Adrenal gland (tissue), 12 donors: Measurements from ENCODE around the gene TREM2. TPM values are rescaled to one million over a fixed set of nuclear protein-coding genes. Genes with fewer than 3 reads are reported as not detected.

Experiments
- DNase-seq, 7 donors: peaks; one replicate each; pipeline ENCODE4 v3.0.0-alpha.2; 2019 to 2020
- H3K27ac ChIP-seq, 5 donors: fragments of 200-600 bp; sonication (generic) in 4 of 5; 1 replicate in 3 of 5; 2 replicates in 2 of 5; pipeline versions ENCODE4 v1.5.1 to v1.8.0; 2016 to 2020; ENCODE audit warnings: mild to moderate bottlenecking in 1 of 5
- H3K27me3 ChIP-seq: fragments of 200-600 bp; 2 replicates; pipeline ENCODE4 v1.8.0; 2021
- H3K36me3 ChIP-seq, 2 donors: fragments of 200-600 bp; replicated peaks in 1 of 2; 1 replicate in 1 of 2; 2 replicates in 1 of 2; pipeline versions ENCODE4 v1.5.1 to v1.8.0; 2018 to 2022
- H3K4me1 ChIP-seq, 2 donors: fragments of 200-600 bp; replicated peaks in 1 of 2; 1 replicate in 1 of 2; 2 replicates in 1 of 2; pipeline versions ENCODE4 v1.5.1 to v1.8.0; 2018 to 2021
- H3K4me3 ChIP-seq, 4 donors: fragments of 200-600 bp; sonication (generic) in 3 of 4; one replicate each; pipeline ENCODE4 v1.5.1; 2016 to 2018
- H3K9me3 ChIP-seq, 3 donors: fragments of 200-600 bp; sonication (generic) in 1 of 3; replicated peaks in 1 of 3; 1 replicate in 2 of 3; 2 replicates in 1 of 3; pipeline versions ENCODE4 v1.5.1 to v1.8.0; 2016 to 2021
- POLR2A ChIP-seq, 2 donors: fragments of 450-650 bp; IDR thresholded peaks; one replicate each; pipeline ENCODE4 v1.6.1; 2017; ENCODE audit warnings: antibody characterized with exemption in 2 of 2, mild to moderate bottlenecking in 2 of 2, moderate library complexity in 1 of 2
- WGBS, 4 donors: extraction: QIAGEN DNeasy Blood & Tissue Kit in 2 of 4; methylation state at CpG; one replicate each; pipeline versions ENCODE4 v1.1.5 to v1.1.7; 2013 to 2017; 5-methylcytosine and 5-hydroxymethylcytosine counted together
- intact Hi-C, 2 donors: fragments of 100-400 bp; cut with DNase I; formaldehyde crosslinking; loops; one replicate each; pipeline versions ENCODE4 v1.14.1 to v1.15.0; 2022 to 2023
- polyA plus RNA-seq, 3 donors: library from polyadenylated mRNA; stranded (reverse); fragments of 200-250 nt in 2 of 3; fragments of 350-450 nt in 1 of 3; fragmentation: Illumina TruSeq in 1 of 3; extraction: RNeasy Lipid Tissue Mini Kit (QIAGEN cat#74804) in 1 of 3; gene quantifications; one replicate each; pipeline ENCODE4 v1.2.3, GENCODE V29; 2013 to 2014
- total RNA-seq, 9 donors: library from RNA; depleted of rRNA in 4 of 9; stranded (reverse); fragments of >200 nt in 4 of 9; fragments of 120-200 nt in 1 of 9; fragmentation: NEBNext Ultra II Directional in 1 of 9; extraction: Animal tissue kit (Norgen Biotek cat#: 25700) in 1 of 9; gene quantifications; one replicate each; pipeline versions ENCODE4 v1.1.0 to v1.2.4, GENCODE V29; 2013 to 2023
- TF ChIP-seq, protein P1 (sequence below), 6 experiments: fragments of 450-650 bp in 4 of 6; fragments of 200-600 bp in 2 of 6; sonication (generic) in 1 of 6; IDR thresholded peaks; 1 replicate in 5 of 6; 2 replicates in 1 of 6; pipeline versions ENCODE4 v1.5.1 to v1.8.0; 2016 to 2021; ENCODE audit warnings: antibody characterized with exemption in 6 of 6, mild to moderate bottlenecking in 2 of 6, moderate library complexity in 1 of 6
- donor health status: healthy with polysubstance abuse.
- donor health status: Bipolar disorder and iron deficiency.
- donor health status: DM: yes; HTN: yes; CAD: no.
- donor health status: DM: no; HTN: no; CAD: no.
- donor health status: DM: no; HTN: no; CAD: no.
- donor health status: DM: yes; HTN: yes; CAD: no.

TREM2 gene
- total and polyA plus RNA-seq, 12 donors, result 0.67 to 42.5 (median 18.6) TPM

DNA sequence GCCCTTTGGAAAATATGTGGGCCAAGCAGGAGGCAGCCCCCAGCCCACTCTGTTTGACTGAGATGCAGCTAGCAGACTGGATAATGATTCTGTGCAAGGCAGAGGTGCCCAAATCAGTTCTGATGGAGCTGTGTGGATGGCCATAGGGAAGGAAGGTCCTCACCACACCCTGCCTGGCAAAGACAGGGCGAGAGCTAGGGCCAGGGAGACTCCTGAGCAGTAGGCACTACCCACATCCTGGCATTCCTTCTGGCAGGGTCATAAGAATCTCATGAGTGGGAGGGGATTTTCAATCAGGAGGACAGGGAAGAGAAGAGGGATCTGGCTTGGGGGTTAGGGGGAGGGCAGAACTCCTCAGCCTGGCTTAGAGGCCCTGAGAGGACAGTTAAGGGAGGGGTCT lies 18.6 kb upstream of the TREM2 start:
- TF ChIP-seq, protein P1, sequence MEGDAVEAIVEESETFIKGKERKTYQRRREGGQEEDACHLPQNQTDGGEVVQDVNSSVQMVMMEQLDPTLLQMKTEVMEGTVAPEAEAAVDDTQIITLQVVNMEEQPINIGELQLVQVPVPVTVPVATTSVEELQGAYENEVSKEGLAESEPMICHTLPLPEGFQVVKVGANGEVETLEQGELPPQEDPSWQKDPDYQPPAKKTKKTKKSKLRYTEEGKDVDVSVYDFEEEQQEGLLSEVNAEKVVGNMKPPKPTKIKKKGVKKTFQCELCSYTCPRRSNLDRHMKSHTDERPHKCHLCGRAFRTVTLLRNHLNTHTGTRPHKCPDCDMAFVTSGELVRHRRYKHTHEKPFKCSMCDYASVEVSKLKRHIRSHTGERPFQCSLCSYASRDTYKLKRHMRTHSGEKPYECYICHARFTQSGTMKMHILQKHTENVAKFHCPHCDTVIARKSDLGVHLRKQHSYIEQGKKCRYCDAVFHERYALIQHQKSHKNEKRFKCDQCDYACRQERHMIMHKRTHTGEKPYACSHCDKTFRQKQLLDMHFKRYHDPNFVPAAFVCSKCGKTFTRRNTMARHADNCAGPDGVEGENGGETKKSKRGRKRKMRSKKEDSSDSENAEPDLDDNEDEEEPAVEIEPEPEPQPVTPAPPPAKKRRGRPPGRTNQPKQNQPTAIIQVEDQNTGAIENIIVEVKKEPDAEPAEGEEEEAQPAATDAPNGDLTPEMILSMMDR (IDR thresholded peaks at IDR 0.05), result no peak
- TF ChIP-seq POLR2A (IDR thresholded peaks at IDR 0.05), result no peak
- H3K27ac ChIP-seq, result no peak overlapping the region
- H3K27me3 ChIP-seq, result no peaks in the 10 kb centered on the region
- H3K9me3 ChIP-seq, result no peaks in the 10 kb centered on the region
- intact Hi-C loops, result no loop called here
- 60 to 89% (median 65%) methylated on average over 1 of the region's 1 CpG for WGBS, 4 donors
- no peak for DNase-seq
- no peaks in the 10 kb centered on the region for H3K4me1 ChIP-seq
- no peaks in the 10 kb centered on the region for H3K36me3 ChIP-seq
- H3K4me3 ChIP-seq, result no peak overlapping the region

DNA sequence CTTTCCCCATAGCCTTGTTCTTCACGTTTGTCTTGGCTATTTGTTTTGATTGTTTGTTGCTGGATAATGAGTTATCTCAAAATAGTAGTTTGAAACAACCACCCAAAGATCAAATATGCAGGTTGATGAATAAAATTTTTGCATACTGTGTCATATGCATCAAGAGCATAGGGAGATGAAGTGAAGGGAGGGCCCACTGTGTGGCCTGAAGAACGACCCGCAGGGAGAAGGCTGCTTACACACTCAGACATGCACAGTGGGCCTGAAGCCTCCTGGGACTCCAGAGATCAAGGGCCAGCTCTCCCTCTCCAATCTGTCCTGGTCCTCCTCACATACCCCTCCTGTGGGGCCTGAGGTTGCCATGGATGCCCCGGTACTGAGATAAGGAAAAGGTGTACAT lies 16.2 kb upstream of the TREM2 start:
- WGBS, 4 donors, result 64 to 68% (median 66%) methylated on average over 4 of the region's 4 CpGs
- DNase-seq, result no peak
- no peaks in the 10 kb centered on the region for H3K27me3 ChIP-seq
- H3K9me3 ChIP-seq, result no peaks in the 10 kb centered on the region
- H3K4me1 ChIP-seq, result no peaks in the 10 kb centered on the region
- H3K27ac ChIP-seq, result no peak overlapping the region
- TF ChIP-seq, protein P1 (IDR thresholded peaks at IDR 0.05), result no peak
- no peak for TF ChIP-seq POLR2A (IDR thresholded peaks at IDR 0.05)
- H3K36me3 ChIP-seq, result no peaks in the 10 kb centered on the region
- intact Hi-C loops, result no loop called here
- no peak overlapping the region for H3K4me3 ChIP-seq

DNA sequence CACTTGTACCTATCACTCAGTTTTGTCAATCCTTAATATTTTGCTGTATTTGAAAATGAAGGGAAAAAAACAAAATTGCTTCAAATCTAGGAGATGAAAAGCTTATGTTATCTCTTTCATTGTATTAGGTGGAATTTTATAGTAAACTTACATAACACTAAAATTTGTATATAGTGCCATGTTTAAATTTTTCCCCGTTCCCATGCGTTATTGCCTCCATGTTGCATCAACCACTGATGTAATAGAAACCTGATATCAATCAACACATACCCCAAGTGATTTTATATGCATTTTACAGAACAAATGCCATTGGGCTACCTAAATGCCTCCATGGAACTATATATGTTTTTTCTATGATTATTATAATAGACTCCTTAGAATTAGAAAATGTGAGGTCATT lies 14.8 kb upstream of the TREM2 start:
- WGBS, 4 donors, result 80 to 96% (median 89%) methylated on average over 2 of the region's 2 CpGs
- Histone ChIP-seq H3K4me1 (no peaks in the 10 kb centered on the region), H3K27ac (no peak overlapping the region), H3K9me3 (no peaks in the 10 kb centered on the region), H3K27me3 (no peaks in the 10 kb centered on the region), H3K36me3 (no peaks in the 10 kb centered on the region), H3K4me3 (no peak overlapping the region)
- TF ChIP-seq, protein P1 (IDR thresholded peaks at IDR 0.05), result no peak
- TF ChIP-seq POLR2A (IDR thresholded peaks at IDR 0.05), result no peak
- no peak for DNase-seq
- intact Hi-C loops, result no loop called here

DNA sequence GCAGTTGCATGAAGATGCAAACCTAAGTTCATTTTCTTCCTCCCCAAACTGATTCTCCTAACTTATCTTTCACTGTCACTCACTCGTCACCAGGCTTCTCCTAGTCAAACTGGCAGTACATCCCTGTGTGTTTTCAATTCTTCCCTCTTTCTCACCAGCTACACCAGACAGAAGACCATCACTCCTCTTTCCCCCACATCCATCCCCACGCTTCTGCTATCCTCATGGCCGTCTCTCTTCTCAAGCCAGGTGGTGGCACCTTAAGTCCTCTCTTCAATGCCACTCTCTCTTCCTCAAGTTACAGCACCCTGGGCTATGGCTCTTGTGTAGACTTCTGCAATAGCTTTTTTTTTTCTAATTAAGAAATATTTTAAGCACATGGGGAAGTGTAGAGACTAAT lies 14.4 kb upstream of the TREM2 start:
- Histone ChIP-seq H3K9me3 (no peaks in the 10 kb centered on the region), H3K4me1 (no peaks in the 10 kb centered on the region), H3K4me3 (no peak overlapping the region), H3K27ac (no peak overlapping the region), H3K27me3 (no peaks in the 10 kb centered on the region), H3K36me3 (no peaks in the 10 kb centered on the region)
- 64 to 73% (median 68%) methylated on average over 3 of the region's 3 CpGs for WGBS, 4 donors
- TF ChIP-seq, protein P1 (IDR thresholded peaks at IDR 0.05), result no peak
- no peak for TF ChIP-seq POLR2A (IDR thresholded peaks at IDR 0.05)
- intact Hi-C loops, result no loop called here
- DNase-seq, result no peak
